NB4 (cell line): ENCODE measurements around the gene MYDGF.

Experiments used
- DNase-seq: peaks from one replicate; pipeline ENCODE4 v3.0.0; 2010; ENCODE audit warnings: low read depth
- H3K4me3 ChIP-seq: one replicate; pipeline ENCODE4 v1.5.1; 2011; ENCODE audit warnings: mild to moderate bottlenecking, low read depth, low read length, moderate library complexity
- CTCF ChIP-seq: IDR thresholded peaks from one replicate; pipeline ENCODE4 v1.5.1; 2012; ENCODE audit warnings: low read depth, low read length
- MAX ChIP-seq: IDR thresholded peaks from 2 replicates; pipeline ENCODE4 v1.6.1; 2011; ENCODE audit warnings: low read depth, low read length
- MYC ChIP-seq: IDR thresholded peaks from 2 replicates; pipeline ENCODE4 v1.6.1; 2011; ENCODE audit warnings: low read depth, low read length
- POLR2A ChIP-seq: IDR thresholded peaks from 2 replicates; pipeline ENCODE4 v1.6.1; 2011; ENCODE audit warnings: mild to moderate bottlenecking; ENCODE audit not compliant: insufficient read length; ENCODE audit errors: extremely low read depth

The MYDGF gene

GRCh38 chr19:4695224-4695731 lies 25.1 kb upstream of the MYDGF start:
- no peak for DNase-seq
- TF ChIP-seq MYC: no peak
- TF ChIP-seq POLR2A: no peak
- TF ChIP-seq CTCF: no peak
- no peak for TF ChIP-seq MAX
- no peak overlapping the region for H3K4me3 ChIP-seq

GRCh38 chr19:4694211-4694987 lies 24.3 kb upstream of the MYDGF start:
- no peak overlapping the region for H3K4me3 ChIP-seq
- DNase-seq: peak; percentile 14
- TF ChIP-seq MYC: no peak
- no peak for TF ChIP-seq POLR2A
- TF ChIP-seq MAX: no peak
- no peak for TF ChIP-seq CTCF

GRCh38 chr19:4693471-4694121 lies 23.5 kb upstream of the MYDGF start:
- TF ChIP-seq MYC (no peak), MAX (no peak), POLR2A (no peak), CTCF (no peak)

GRCh38 chr19:4693078-4693350 lies 22.9 kb upstream of the MYDGF start:
- H3K4me3 ChIP-seq: no peak overlapping the region
- TF ChIP-seq CTCF (no peak), MYC (no peak), MAX (no peak), POLR2A (no peak)
- no peak for DNase-seq

More at GRCh38 chr19:4693471-4694121, 23.5 kb upstream of the MYDGF start:
- DNase-seq: no peak
- no peak overlapping the region for H3K4me3 ChIP-seq

- DNase-seq: no peak
- H3K4me3 ChIP-seq: no peak overlapping the region
- TF ChIP-seq CTCF (no peak), MAX (no peak), POLR2A (no peak), MYC (no peak)
These were observed 22.3 kb upstream of the MYDGF start for GRCh38 chr19:4692251-4693077.
